Measurements from ENCODE around the gene ARHGEF3.
"Not testable (repeated sequence)": the region's sequence is repeated elsewhere in the genome, so short reads cannot be mapped to it uniquely, and the experiment has no call there.

The ARHGEF3 gene

GRCh38 chr3:56693750-56694149, 108.0 kb downstream of the ARHGEF3 start:
- H3K9me3 ChIP-seq (ENCODE audit: control insufficient read depth, insufficient read depth, low read length), result no peaks in the 10 kb centered on the region
- H3K4me3 ChIP-seq (ENCODE audit: low read length), result no peak overlapping the region
- no peaks in the 10 kb centered on the region for H4K20me1 ChIP-seq (ENCODE audit: control insufficient read depth, insufficient read depth, low read depth, low read length)
- TF ChIP-seq EZH2phosphoT487 (IDR thresholded peaks at IDR 0.05; ENCODE audit: borderline replicate concordance, low read length) (no peak), CTCF (IDR thresholded peaks at IDR 0.05; ENCODE audit: low read depth, low read length, poor library complexity, severe bottlenecking) (no peak)
- H3K4me2 ChIP-seq (ENCODE audit: low read length), result no peak overlapping the region
- H3K27me3 ChIP-seq (ENCODE audit: control insufficient read depth, low read length), result no peaks in the 10 kb centered on the region
- peaks cover 40% of the 10 kb centered on the region for H3K4me1 ChIP-seq (ENCODE audit: control insufficient read depth, low read length)
- no peak overlapping the region for H3K27ac ChIP-seq (ENCODE audit: low read depth, low read length)
- no peaks in the 10 kb centered on the region for H3K36me3 ChIP-seq (ENCODE audit: control insufficient read depth, low read length)
- H3K79me2 ChIP-seq (ENCODE audit: control insufficient read depth, low read length), result no peaks in the 10 kb centered on the region
- H3K9me2 ChIP-seq (replicated peaks; ENCODE audit: control insufficient read depth, low read length), result no peaks in the 10 kb centered on the region
- H3F3A ChIP-seq (ENCODE audit: control insufficient read depth, insufficient read depth), result 0 out of 2 replicates have a peak, but pooled peaks cover 2% of the 10 kb centered on the region

GRCh38 chr3:56692520-56693433, 109.0 kb downstream of the ARHGEF3 start:
- not testable (repeated sequence) for H3K27ac ChIP-seq (ENCODE audit: low read depth, low read length); H3K36me3 ChIP-seq (ENCODE audit: control insufficient read depth, low read length); H3K9me2 ChIP-seq (replicated peaks; ENCODE audit: control insufficient read depth, low read length); H3K4me2 ChIP-seq (ENCODE audit: low read length); H3K4me3 ChIP-seq (ENCODE audit: low read length); H3F3A ChIP-seq (ENCODE audit: control insufficient read depth, insufficient read depth); H4K20me1 ChIP-seq (ENCODE audit: control insufficient read depth, insufficient read depth, low read depth, low read length); H3K27me3 ChIP-seq (ENCODE audit: control insufficient read depth, low read length); H3K9me3 ChIP-seq (ENCODE audit: control insufficient read depth, insufficient read depth, low read length); H3K79me2 ChIP-seq (ENCODE audit: control insufficient read depth, low read length)
- H3K4me1 ChIP-seq (ENCODE audit: control insufficient read depth, low read length), result peaks cover 47% of the 10 kb centered on the region

- H3K36me3 ChIP-seq (ENCODE audit: control insufficient read depth, low read length); H3K4me3 ChIP-seq (ENCODE audit: low read length); H3K79me2 ChIP-seq (ENCODE audit: control insufficient read depth, low read length); H3K27ac ChIP-seq (ENCODE audit: low read depth, low read length); H3K27me3 ChIP-seq (ENCODE audit: control insufficient read depth, low read length); H3K4me2 ChIP-seq (ENCODE audit: low read length); H3K9me3 ChIP-seq (ENCODE audit: control insufficient read depth, insufficient read depth, low read length); H4K20me1 ChIP-seq (ENCODE audit: control insufficient read depth, insufficient read depth, low read depth, low read length); H3K9me2 ChIP-seq (replicated peaks; ENCODE audit: control insufficient read depth, low read length); H3F3A ChIP-seq (ENCODE audit: control insufficient read depth, insufficient read depth): not testable (repeated sequence)
- peaks cover 46% of the 10 kb centered on the region for H3K4me1 ChIP-seq (ENCODE audit: control insufficient read depth, low read length)
Observed at GRCh38 chr3:56692001-56692365, 109.8 kb downstream of the ARHGEF3 start.

- Histone ChIP-seq H3K79me2 (ENCODE audit: control insufficient read depth, low read length) (no peaks in the 10 kb centered on the region), H3K27me3 (ENCODE audit: control insufficient read depth, low read length) (no peaks in the 10 kb centered on the region), H4K20me1 (ENCODE audit: control insufficient read depth, insufficient read depth, low read depth, low read length) (no peaks in the 10 kb centered on the region), H3K9me3 (ENCODE audit: control insufficient read depth, insufficient read depth, low read length) (no peaks in the 10 kb centered on the region), H3F3A (ENCODE audit: control insufficient read depth, insufficient read depth) (0 out of 2 replicates have a peak, but pooled peaks cover 4% of the 10 kb centered on the region), H3K9me2 (replicated peaks; ENCODE audit: control insufficient read depth, low read length) (no peaks in the 10 kb centered on the region), H3K4me2 (ENCODE audit: low read length) (no peak overlapping the region), H3K27ac (ENCODE audit: low read depth, low read length) (no peak overlapping the region), H3K36me3 (ENCODE audit: control insufficient read depth, low read length) (no peaks in the 10 kb centered on the region), H3K4me1 (ENCODE audit: control insufficient read depth, low read length) (peaks cover 40% of the 10 kb centered on the region), H3K4me3 (ENCODE audit: low read length) (no peak overlapping the region)
- TF ChIP-seq CTCF (IDR thresholded peaks at IDR 0.05; ENCODE audit: low read depth, low read length, poor library complexity, severe bottlenecking) (no peak), EZH2phosphoT487 (IDR thresholded peaks at IDR 0.05; ENCODE audit: borderline replicate concordance, low read length) (no peak)
Observed at GRCh38 chr3:56691165-56692000, 110.4 kb downstream of the ARHGEF3 start.
